ENCODE measurements around the gene RPL15.

RPL15 gene

DNA sequence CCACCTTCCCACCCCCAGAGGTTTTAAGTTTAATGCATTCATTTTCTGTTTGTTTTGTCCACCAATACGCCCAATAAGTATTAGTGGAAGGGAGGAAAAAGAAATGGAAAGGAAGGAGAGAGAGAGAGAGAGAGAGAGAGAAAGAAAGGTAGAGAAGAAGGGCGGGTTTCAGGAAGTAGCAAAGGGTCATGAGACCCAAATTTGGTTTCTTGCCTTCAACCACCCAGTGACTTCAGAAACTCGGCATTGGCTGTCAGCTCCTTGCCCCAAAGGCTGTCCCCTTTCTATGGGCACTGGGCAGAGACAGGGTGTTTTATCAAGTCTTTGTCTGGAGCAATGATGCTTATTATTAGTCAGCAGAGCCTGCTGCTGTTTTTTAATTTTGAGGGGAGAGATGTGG lies 14.7 kb downstream of the RPL15 start:
- no peak for DNase-seq (ENCODE audit: low spot score)

DNA sequence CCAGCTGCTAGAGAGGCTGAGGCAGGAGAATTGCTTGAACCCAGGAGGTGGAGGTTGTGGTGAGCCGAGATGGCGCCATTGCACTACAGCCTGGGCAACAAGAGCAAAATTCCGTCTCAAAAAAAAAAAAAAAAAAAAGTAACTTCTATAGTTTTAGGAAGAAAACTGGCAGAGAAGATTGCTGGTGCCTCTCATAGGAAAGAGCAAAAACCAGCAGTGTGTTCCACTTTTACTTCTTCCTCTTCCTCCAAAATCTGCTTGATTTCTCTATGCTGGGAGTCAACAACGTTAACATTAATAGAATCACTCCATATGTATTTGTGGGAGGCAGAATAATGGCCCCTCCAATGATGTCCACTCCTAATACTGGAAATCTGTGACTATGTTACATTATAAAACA lies 15.6 kb downstream of the RPL15 start:
- no peak for DNase-seq (ENCODE audit: low spot score)

DNA sequence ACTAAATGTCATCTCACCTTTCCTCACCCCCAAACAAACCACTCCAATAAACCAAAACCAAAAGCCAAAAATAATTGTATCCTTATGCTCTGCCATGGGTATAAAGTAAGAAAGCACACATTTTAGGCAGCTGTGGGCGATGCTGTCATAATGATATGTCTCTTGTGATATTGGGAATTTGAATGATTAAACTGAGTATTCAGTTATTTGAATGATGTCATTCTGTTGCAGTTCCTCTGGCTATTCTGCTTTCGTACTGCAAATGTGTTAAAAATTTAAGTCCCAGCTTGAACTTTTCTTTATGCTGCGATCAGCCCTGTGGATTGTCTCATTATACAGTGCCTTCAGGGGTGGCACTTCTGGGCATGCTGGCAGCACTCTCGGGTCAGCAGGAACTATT lies 17.3 kb downstream of the RPL15 start:
- no peak for DNase-seq (ENCODE audit: low spot score)

DNA sequence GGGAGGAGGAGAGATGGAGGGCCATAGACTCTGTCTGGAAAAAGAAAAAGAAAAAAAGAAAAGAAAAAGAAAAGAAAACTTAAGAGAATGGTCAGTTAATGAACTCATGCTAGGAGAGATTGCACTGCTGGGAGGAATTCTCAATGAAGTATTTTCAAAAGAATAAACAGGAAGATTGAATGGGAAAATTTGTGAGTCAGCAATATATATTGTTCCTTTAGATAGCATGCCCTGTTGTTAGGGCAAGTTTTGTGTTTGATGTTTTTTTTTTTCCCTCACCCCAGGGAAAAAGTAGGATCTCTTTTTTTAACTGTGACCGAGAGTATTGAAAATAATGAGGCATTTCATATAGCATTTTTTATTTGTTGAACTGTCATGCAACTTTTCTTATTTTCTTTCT lies 20.4 kb downstream of the RPL15 start:
- no peak for DNase-seq (ENCODE audit: low spot score)

DNA sequence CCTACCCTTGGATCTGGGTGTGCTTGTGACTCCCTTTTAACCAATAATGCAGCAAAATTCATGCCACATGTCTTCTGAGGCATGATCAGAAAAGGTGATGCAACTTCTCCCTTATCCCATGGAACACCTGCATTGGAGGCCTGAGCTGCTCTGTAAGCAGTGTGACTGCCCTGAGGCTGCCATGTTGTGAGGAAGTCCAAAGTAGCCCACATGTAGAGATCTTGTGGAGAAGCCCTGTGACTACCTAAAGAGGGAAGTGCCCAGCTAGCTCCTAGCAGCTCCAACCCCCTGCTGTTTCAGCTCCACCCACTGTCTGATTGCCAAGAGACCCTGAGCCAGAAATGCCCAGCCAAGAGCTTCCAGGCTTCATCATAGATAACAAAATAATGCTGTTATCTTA lies 21.8 kb downstream of the RPL15 start:
- DNase-seq (ENCODE audit: low spot score) = no peak

DNA sequence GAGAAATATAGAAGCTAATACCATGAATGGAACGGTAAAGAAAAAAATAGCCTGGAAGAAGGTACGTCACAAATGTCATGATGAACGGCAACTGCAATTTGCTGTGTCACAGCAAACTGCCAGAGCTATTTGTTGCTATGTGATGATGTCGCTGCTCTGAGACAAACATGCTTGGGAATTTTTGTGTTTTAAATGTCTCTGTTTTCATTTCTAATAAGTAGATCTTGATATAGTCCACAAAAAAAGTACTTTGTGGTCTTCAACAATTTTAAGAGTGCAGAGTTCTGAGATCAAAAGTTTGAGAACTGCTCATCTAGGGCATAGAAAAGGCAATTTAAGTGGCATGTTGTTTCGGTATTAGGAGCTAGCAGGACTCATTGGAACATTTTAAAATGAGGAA lies 23.8 kb downstream of the RPL15 start:
- DNase-seq (ENCODE audit: low spot score) = no peak

DNA sequence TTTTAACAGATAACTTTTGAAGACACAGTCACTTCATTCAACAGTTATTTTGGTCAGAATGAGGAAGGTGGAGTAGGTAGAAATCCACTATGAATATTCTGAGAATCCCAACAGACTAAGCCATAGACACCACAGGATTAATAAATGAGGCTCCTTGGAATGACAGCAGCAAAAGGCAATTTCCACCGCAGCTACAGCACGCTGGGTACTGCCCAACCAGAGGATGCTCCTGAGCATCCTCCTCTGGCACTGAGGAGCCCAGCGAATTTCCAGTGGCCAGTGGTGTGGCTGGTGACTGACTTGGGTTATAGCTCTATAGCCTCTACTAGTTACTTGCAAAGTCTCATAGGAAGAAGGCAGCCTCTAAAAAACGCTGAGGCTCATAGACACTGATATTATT lies 24.5 kb downstream of the RPL15 start:
- no peak for DNase-seq (ENCODE audit: low spot score)

DNA sequence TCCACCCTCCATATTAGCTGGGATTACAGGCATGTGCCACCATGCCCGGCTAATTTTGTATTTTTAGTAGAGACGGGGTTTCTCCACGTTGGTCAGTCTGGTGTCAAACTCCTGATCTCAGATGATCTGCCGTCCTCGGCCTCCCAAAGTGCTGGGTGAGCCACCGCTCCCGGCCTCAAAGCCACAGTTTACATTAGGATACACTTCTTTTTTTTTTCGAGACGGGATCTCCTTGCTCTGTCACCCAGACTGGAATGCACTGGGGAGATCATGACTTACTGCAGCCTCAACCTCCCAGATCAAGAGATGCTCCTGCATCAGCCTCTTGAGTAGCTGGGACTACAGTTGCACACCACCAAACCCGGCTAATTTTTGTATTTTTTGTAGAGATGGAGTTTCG lies 25.6 kb downstream of the RPL15 start:
- DNase-seq (ENCODE audit: low spot score) = no peak

DNA sequence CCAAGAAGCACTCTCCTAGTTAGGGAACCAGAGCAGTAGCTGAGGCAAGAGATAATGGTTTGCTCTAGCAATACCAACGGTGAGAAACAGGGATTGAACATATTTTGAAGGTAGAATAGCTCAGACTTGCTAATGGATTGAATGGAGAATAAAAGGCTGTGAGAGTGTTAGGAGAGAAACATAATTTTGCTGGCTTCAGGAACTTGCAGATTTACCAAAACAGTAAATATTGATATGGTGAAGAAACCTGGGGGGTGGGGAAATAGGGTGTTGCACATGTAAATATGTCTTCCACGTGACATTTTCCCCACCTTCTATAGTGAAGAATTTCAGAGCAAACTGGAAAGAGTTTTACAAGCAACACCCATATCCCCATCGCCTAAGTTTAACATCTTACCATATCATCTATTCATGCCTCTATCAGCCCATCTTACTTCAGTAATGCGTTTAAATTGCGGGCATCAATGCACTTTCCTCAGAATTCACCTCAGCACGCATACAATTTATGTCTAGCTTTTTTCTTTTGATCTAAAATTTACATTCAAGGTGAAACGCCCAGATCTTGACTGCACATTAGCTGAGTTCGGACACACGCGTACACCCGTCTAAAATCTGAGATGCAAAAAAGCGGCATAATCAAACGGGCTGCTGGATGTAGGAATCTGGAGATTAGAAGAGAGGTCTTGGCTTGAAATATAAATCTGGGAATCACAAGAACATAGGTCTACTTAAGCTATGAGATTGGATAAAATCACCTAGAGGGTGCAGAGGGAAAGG lies 27.3 kb downstream of the RPL15 start:
- DNase-seq (ENCODE audit: low spot score) = no peak

DNA sequence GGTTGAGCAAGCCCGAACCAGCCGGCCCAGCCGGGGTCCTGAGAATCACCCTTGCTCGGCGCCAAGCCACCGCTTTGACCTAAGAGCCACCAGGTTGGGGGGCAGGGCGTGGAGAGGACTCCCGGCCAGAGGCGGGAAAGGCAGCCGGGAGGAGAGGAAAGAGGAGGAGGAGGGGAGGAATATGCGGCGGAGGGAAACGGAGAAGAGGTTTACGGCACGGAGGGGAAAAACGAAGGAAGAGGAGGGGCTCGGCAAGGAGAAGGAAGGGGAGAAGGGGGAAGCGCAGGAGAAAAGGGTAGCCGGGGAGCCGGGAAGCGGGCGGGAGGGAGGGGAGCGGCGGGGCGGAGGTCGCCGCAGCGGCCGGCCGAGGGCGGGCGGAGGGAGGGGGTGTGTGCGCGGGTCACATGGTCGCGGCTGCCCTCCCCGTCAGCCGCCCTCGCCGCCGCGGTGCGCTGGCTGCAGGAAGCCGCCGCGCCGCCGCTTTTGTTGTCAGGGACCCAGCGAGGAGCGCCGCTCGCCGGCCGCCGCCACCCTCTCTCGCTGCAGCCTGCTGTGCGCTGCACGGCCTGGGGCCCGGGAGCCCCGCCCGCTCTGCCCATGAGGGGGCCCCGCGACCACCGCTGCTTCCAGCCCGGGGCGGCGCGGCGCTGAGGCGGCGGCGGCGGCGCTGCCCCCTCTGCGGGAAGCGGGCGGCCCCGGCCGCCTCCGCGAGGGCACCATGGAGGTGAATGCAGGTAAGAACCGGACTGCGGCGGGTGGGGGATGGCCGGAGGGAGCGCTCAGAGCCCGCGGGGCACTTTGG lies 28.1 kb downstream of the RPL15 start, which contains the start of gene NR1D2:
Gene NR1D2, plus strand, starts transcription at position 426 of the 802 bp plus-strand sequence. Its CDS starts 293 bp downstream, at position 719.
- DNase-seq (ENCODE audit: low spot score) = peak; percentile 92

DNA sequence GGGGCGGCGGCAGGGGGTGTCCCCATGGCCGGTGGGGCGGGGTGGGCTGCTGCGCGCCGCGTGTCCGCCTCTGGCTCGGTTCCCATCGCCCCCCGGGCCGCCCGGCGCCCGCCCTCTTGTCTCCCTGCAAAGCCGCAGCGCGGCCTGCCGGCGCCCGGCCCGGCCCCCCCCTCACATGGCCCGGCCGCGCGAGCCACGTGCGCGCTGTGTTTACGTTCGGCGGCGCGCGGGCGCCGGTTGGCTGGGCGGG lies 28.7 kb downstream of the RPL15 start:
- no peak for DNase-seq (ENCODE audit: low spot score)

DNA sequence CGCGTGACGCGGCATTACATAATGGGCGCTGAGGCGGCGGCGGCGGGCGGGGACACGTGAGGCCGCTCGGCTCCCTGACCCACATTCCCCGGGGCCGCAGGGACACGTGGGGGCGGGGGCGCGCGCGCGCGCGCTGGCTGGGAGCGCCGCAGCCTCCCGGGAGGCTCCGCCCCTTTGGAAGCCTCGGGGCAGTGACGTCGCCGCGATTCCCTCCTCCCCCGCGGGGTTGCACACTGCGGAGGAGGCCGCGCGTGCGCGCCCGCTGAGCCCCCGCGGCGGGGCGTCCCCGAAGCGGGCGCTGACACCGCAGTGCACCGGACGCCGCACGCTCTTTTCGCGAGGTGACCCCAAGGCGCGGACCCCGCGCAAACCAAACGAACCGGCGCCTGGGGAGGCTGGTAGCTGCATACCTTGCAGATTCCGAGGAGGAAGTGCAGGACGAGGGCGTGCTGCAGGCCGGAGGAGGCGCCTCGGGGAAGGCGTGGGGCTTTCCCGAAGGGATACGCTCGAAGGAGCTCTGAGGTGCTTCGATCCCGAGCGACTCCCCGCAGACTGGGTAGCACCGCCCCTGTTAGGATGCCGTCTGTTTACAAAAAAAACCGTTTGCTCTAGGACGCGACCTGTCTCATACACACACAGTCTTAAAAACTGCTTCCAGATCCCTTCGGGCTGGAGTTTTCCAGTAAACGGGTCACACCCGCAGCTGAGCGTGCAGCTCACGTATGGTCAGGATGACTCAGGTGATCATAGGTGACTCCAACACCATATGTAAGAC lies 29.2 kb downstream of the RPL15 start:
- DNase-seq (ENCODE audit: low spot score) = peak; percentile 96

DNA sequence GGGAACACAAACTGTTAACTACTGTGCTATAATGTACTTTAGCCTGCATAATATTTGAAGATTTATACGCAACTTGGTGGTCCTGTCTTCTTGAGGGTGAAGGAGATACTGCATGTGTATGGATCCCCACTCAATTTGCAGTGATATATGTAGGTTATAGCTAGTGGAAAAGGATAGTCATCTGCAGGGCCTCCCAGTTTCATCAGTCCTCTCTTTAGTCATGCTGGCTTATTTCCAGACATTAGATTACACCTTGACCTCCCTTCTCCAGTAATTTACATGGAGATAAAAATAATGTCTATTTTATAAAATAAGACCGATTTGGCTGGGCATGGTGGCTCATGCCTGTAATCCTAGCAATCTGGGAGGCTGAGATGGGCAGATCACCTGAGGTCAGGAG lies 31.8 kb downstream of the RPL15 start:
- DNase-seq (ENCODE audit: low spot score) = no peak

DNA sequence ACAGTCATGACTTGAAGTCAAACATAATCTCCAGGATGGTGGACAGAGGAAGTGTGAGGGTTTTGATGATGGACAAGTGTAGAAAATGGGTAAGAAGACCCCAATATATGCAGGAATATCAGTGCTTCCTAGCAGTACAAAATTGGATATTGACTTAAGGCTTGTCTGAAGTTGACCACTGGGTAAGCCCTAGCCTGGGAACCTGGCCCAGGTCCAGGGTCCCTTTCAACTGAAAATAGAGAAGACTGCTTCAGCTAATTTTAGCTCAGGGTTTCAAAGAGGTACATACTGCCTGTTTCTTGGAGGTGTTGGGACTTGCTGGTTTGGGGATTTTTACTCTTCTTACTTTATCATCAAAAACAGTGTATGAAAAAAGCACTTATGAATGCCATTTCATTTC lies 32.9 kb downstream of the RPL15 start:
- peak; percentile 33 for DNase-seq (ENCODE audit: low spot score)

DNA sequence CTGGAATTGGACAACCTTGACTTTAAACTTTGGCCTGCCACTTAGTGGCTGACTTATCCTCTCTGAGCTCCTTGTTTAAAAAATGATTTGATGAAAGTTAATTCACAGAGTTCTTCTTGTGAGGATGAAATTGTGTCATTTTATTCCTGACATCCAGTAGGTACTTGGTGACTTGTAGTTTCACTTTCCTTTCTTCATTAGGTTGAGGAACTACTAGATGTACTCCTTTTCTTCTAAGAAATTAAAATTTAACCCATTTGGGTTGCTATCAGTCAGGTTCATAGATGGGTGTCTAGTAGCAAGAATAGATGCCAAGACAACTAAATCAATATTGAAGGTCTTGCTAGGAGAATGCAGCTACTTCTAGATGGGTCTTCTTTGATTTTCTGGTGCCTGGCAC lies 33.4 kb downstream of the RPL15 start:
- no peak for DNase-seq (ENCODE audit: low spot score)

DNA sequence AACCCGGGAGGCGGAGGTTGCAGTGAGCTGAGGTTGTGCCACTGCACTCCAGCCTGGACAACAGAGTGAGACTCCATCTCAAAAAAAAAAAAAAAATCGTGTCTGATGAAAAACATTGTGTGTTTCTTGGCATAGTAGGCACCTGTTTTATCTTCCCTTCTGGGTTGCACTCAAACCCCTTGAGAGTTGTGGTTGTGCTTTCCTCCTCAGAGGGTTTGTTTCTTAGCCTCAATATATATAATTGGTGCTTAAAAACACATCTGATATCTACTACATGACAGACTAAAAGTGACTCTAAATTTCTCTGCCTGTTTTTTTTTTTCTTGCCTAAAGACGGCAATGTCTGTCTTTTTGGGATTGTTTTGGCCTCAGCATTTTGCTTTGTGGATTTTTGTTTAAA lies 35.7 kb downstream of the RPL15 start:
- no peak for DNase-seq (ENCODE audit: low spot score)

DNA sequence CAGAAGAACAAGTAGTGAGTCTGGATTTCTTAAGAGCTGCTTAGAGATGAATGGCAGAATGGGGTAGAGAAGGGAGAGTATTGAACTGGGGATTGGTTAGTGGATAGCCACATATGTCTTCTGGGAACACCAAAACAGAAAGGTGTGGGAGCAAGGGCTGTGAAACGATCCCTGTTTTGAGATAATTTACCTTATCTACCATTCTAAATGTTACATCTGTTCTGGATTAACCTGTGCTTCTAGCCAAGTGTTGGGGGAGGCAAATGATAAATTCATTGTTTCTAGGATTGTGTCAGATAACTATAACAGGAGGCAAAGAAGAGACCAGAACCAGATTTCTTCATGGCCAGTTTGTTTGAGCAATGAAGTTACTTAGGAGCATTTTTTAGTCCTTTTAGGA lies 36.6 kb downstream of the RPL15 start:
- DNase-seq (ENCODE audit: low spot score) = no peak

DNA sequence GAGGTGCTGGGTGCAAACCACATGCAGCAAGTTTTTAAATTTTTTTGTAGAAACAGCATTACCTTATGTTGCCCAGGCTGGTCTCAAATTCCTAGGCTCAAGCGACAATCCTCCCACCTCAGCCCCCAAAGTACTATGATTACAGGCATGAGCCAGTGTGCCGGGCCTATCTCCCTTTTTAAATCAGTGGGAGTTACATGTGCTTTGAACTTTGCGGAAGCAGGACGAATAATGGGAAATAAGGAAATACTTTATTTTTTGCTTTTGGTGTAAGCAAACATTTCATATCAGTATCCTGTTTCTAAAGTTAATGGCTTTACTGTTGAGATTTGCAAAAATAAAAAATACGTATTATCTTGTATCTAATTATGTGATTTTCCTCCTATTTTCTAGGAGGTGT lies 37.2 kb downstream of the RPL15 start:
- no peak for DNase-seq (ENCODE audit: low spot score)

DNA sequence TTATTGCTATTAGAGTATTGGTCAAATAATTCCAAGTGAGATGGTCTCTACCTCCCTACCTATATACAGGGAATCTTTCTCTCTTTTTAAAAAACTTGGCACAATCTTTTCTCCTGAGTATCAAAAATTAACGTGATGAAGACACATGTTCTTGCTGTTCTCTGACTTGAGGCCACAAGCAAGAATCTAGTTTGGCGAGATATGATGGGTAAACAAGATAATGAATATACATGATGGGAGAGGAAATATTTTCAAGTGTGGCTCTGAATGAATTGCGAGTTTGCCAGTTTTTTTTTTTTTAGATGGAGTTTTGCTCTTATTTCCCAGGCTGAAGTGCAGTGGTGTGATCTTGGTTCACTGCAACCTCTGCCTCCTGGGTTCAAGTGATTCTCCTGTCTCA lies 39.8 kb downstream of the RPL15 start:
- DNase-seq (ENCODE audit: low spot score) = no peak

DNA sequence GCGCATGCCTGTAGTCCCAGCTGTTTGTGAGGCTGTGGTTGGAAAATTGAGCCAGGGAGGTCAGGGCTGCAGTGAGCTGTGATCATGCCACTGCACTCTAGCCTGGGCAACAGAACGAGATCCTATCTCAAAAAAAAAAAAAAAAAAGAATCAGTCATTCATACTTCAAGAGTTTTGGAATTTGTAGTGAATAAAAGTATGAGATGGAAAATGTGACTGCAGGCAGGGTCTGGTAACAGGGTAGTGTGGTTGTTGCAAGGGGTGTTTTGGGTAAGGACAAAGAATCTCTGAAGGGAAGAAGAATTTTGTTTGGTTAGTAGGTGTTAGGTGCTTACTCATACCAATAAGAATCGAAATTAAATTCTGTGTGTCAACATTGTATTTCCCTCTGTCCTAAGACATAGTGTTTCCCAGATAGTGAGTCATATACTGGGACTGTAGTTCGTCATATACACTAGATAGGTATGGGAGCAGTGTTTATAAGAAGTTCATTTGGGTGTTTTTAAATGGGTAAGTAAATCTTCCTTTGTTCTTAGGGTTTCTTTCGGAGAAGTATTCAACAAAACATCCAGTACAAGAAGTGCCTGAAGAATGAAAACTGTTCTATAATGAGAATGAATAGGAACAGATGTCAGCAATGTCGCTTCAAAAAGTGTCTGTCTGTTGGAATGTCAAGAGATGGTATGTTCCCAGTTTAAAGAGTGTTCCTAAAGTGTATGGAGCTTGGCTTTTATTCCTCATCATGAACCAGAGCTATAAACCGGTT lies 42.4 kb downstream of the RPL15 start:
- DNase-seq (ENCODE audit: low spot score) = no peak

DNA sequence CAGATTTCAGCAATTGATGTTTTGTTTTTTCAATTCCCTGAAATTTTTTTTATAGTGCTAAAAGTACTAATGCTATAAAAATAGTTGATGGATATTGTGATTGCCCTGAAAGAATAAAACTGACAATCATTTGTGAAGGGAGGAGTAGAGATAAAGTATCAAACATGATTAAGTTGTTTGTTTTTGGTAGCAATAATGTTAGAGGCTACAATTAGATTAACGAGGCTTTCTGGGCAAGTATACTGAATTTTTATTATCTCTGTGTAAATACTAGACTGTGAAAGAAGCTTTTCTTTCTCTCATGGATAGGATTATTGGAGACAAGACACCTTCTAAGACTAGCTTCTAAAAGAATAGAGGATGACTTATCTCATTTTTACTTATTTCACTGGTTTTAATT lies 43.7 kb downstream of the RPL15 start:
- DNase-seq (ENCODE audit: low spot score) = no peak

DNA sequence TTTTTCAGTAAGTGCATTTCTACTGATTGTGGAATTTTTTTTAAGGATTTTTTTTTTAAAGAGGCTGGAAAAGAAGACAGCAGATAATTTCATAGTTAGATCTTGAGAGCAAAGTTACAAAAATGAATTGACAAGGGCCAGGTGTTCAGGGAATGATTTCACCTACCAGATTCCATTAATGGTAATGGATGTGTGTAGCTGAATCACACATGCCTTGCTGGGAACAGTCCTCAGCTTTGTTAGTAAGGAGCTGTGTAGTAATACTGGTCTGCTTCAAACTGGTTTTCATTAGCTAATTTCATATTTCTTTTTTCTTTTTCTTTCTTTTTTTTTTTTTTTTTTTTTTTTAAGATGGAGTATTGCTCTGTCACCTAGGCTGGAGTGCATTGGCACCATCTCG lies 44.1 kb downstream of the RPL15 start:
- no peak for DNase-seq (ENCODE audit: low spot score)
